GM18520 (cell line): Measurements from ENCODE around the gene KREMEN2.
"Not testable (repeated sequence)": the region's sequence is repeated elsewhere in the genome, so short reads cannot be mapped to it uniquely, and the experiment has no call there.

Experiments
- ATAC-seq: cut with Tn5 transposase; IDR thresholded peaks from one replicate; pipeline ENCODE4 v1.9.1; 2021; ENCODE audit not compliant: unreplicated experiment

Gene KREMEN2

GRCh38 chr16:2939968-2940367, 24.1 kb upstream of the KREMEN2 start:
- no peak for ATAC-seq

- ATAC-seq: no peak
Measured at GRCh38 chr16:2942045-2942444, 22.0 kb upstream of the KREMEN2 start.

- not testable (repeated sequence) for ATAC-seq
Measured at GRCh38 chr16:2943716-2944115, 20.4 kb upstream of the KREMEN2 start.

GRCh38 chr16:2946649-2947048, 17.4 kb upstream of the KREMEN2 start:
- ATAC-seq: no peak

- ATAC-seq: no peak
Measured at GRCh38 chr16:2948807-2949704, 15.0 kb upstream of the KREMEN2 start.

GRCh38 chr16:2949705-2950352, 14.2 kb upstream of the KREMEN2 start:
- no peak for ATAC-seq

GRCh38 chr16:2950353-2950724, 13.7 kb upstream of the KREMEN2 start:
- ATAC-seq: no peak

- ATAC-seq: no peak
Measured at GRCh38 chr16:2950773-2951172, 13.3 kb upstream of the KREMEN2 start.

GRCh38 chr16:2952679-2953078, 11.4 kb upstream of the KREMEN2 start:
- no peak for ATAC-seq

GRCh38 chr16:2953706-2954627, 10.1 kb upstream of the KREMEN2 start:
- ATAC-seq: no peak

GRCh38 chr16:2954656-2955381, 9.3 kb upstream of the KREMEN2 start:
- no peak for ATAC-seq

- ATAC-seq: no peak
Measured at GRCh38 chr16:2955438-2955778, 8.7 kb upstream of the KREMEN2 start.

- no peak for ATAC-seq
Measured at GRCh38 chr16:2955779-2956578, 8.1 kb upstream of the KREMEN2 start.

GRCh38 chr16:2956579-2956956, 7.5 kb upstream of the KREMEN2 start:
- no peak for ATAC-seq

GRCh38 chr16:2959206-2959605, 4.9 kb upstream of the KREMEN2 start:
- no peak for ATAC-seq

GRCh38 chr16:2960183-2961010, 3.7 kb upstream of the KREMEN2 start:
- ATAC-seq: no peak

GRCh38 chr16:2962334-2963073, 1.6 kb upstream of the KREMEN2 start:
- no peak for ATAC-seq

GRCh38 chr16:2963074-2963722, 877 bp upstream of the KREMEN2 start:
- no peak for ATAC-seq
